K562 (cell line): ENCODE results near the gene ZCCHC24. TPM values are rescaled to one million over a fixed set of nuclear protein-coding genes. Genes with fewer than 3 reads are reported as not detected.

Experiments
- ATAC-seq: fragments of 200-7000 bp; cut with Tn5 transposase; 3 replicates; pipeline ENCODE4 v1.9.1; 2020; ENCODE audit warnings: moderate library complexity
- BruUV-seq: library from RNA; stranded (reverse); fragments of 400-500 nt; replicated peaks from 2 replicates; lab custom pipeline; 2021; lab: Mats Ljungman, UMichigan
- CTCF ChIA-PET: fragments of 300-600 bp; formaldehyde crosslinking; extraction: SDS; loops from one replicate; lab custom pipeline; 2021; ENCODE audit warnings: low intra/inter-chr PET ratio; lab: Yijun Ruan, JAX
- POLR2A ChIA-PET: fragments of 300-600, 350-650 bp; sonication (Branson Sonifier 250); formaldehyde crosslinking; extraction: SDS; loops from one replicate; lab custom pipeline; 2021; ENCODE audit warnings: antibody characterized with exemption, inconsistent platforms; lab: Yijun Ruan, JAX
- DNase-seq, 4 experiments: peaks; one replicate each; pipeline versions ENCODE4 v3.0.0 to v3.0.0-alpha.2; 2011 to 2018; ENCODE audit warnings: low spot score in 3 of 4, mixed read lengths in 3 of 4; ENCODE audit errors: extremely low read depth in 1 of 4
- FAIRE-seq: peaks from 2 replicates; lab custom pipeline; 2011; peaks lifted over from hg19 to GRCh38; lab: Jason Lieb, UNC
- H2AFZ ChIP-seq: 2 replicates; pipeline ENCODE4 v1.6.0; 2011; ENCODE audit warnings: low read depth, low read length, control low read depth, inconsistent platforms
- H3K27ac ChIP-seq: fragments of 200-600 bp; 3 replicates; pipeline ENCODE4 v1.8.0; 2011; ENCODE audit warnings: low read depth, mild to moderate bottlenecking, control low read depth, inconsistent platforms, low read length, moderate library complexity, mixed read lengths; ENCODE audit errors: extremely low read depth
- H3K27me3 ChIP-seq, 2 experiments: fragments of 300-600 bp in 1 of 2; 2 replicates in 1 of 2; 3 replicates in 1 of 2; pipeline versions ENCODE4 v1.6.0 to v1.8.0; 2011; ENCODE audit warnings: inconsistent platforms in 2 of 2, low read length in 2 of 2, mild to moderate bottlenecking in 1 of 2, mixed read lengths in 1 of 2, moderate library complexity in 1 of 2; ENCODE audit not compliant: control insufficient read depth in 2 of 2, insufficient read depth in 2 of 2
- H3K36me3 ChIP-seq: fragments of 300-600 bp; 3 replicates; pipeline ENCODE4 v1.8.0; 2011; ENCODE audit warnings: mild to moderate bottlenecking, low read length, inconsistent platforms; ENCODE audit not compliant: control insufficient read depth, insufficient read depth
- H3K4me1 ChIP-seq, 2 experiments: fragments of 200-600 bp in 1 of 2; replicated peaks in 1 of 2; 2 replicates in 1 of 2; 3 replicates in 1 of 2; pipeline versions ENCODE4 v1.5.1 to v1.8.0; 2011; ENCODE audit warnings: inconsistent platforms in 2 of 2, low read length in 2 of 2, mild to moderate bottlenecking in 1 of 2, mixed read lengths in 1 of 2, moderate library complexity in 1 of 2; ENCODE audit not compliant: control insufficient read depth in 2 of 2, insufficient read depth in 2 of 2
- H3K4me2 ChIP-seq: 2 replicates; pipeline ENCODE4 v1.6.1; 2011; ENCODE audit warnings: low read length, control low read depth, inconsistent platforms, mixed read lengths; ENCODE audit not compliant: insufficient read depth
- H3K4me3 ChIP-seq: fragments of 200-600 bp; sonication (generic), shearing (Covaris generic); 2 replicates; pipeline ENCODE4 v1.5.1; 2016; ENCODE audit warnings: control low read depth, inconsistent platforms
- H3K79me2 ChIP-seq: fragments of 200-600 bp; 3 replicates; pipeline ENCODE4 v1.8.0; 2011; ENCODE audit warnings: low read length, inconsistent platforms; ENCODE audit not compliant: control insufficient read depth, insufficient read depth
- H3K9ac ChIP-seq, 2 experiments: 2 replicates each; pipeline versions ENCODE4 v1.6.0 to v1.6.1; 2011; ENCODE audit warnings: low read depth in 2 of 2, low read length in 2 of 2, control low read depth in 1 of 2, inconsistent platforms in 1 of 2, mild to moderate bottlenecking in 1 of 2, mixed read lengths in 1 of 2; ENCODE audit not compliant: insufficient read depth in 1 of 2
- H3K9me1 ChIP-seq: one replicate; pipeline ENCODE4 v1.6.0; 2011; ENCODE audit warnings: inconsistent platforms, mild to moderate bottlenecking, low read length, moderate library complexity; ENCODE audit not compliant: control insufficient read depth, insufficient read depth
- H3K9me3 ChIP-seq: replicated peaks from 2 replicates; pipeline ENCODE4 v1.5.1; 2011; ENCODE audit warnings: low read depth, low read length, inconsistent platforms; ENCODE audit not compliant: control insufficient read depth, insufficient read depth
- H4K20me1 ChIP-seq: replicated peaks from 2 replicates; pipeline ENCODE4 v1.6.1; 2011; ENCODE audit warnings: low read length, inconsistent platforms, mixed read lengths; ENCODE audit not compliant: control insufficient read depth, insufficient read depth
- BRF1 ChIP-seq: IDR thresholded peaks from 3 replicates; pipeline ENCODE4 v1.6.1; 2011; ENCODE audit warnings: borderline replicate concordance, mild to moderate bottlenecking; ENCODE audit not compliant: insufficient read length; ENCODE audit errors: extremely low read depth
- CHD2 ChIP-seq: IDR thresholded peaks from 2 replicates; pipeline ENCODE4 v1.6.1; 2011; ENCODE audit warnings: low read depth, low read length
- EP400 ChIP-seq: fragments of 450-650 bp; IDR thresholded peaks from 2 replicates; pipeline ENCODE4 v1.6.1; 2017; ENCODE audit warnings: antibody characterized with exemption, mild to moderate bottlenecking, moderate library complexity
- HCFC1 ChIP-seq: IDR thresholded peaks from 2 replicates; pipeline ENCODE4 v1.6.1; 2012; ENCODE audit warnings: low read depth, low read length, improper control_type of control experiment
- HDAC1 ChIP-seq, 2 experiments: fragments of 450-650 bp; IDR thresholded peaks; 2 replicates each; pipeline ENCODE4 v1.6.1; 2016 to 2017; ENCODE audit warnings: inconsistent platforms in 1 of 2, mild to moderate bottlenecking in 1 of 2, moderate library complexity in 1 of 2
- MCM7 ChIP-seq, 2 experiments: fragments of 450-650 bp; IDR thresholded peaks; 2 replicates each; pipeline ENCODE4 v1.6.1; 2016 to 2018
- MXD1 ChIP-seq: fragments of 250-450 bp; sonication (Bioruptor Pico); IDR thresholded peaks from 2 replicates; pipeline ENCODE4 v1.8.0; 2021; ENCODE audit warnings: borderline replicate concordance, mild to moderate bottlenecking, moderate library complexity; ENCODE audit not compliant: poor library complexity, severe bottlenecking
- RB1 ChIP-seq: fragments of 450-650 bp; IDR thresholded peaks from 2 replicates; pipeline ENCODE4 v1.6.1; 2017; ENCODE audit warnings: low read depth, mild to moderate bottlenecking
- SMAD3 ChIP-seq: fragments of 450-650 bp; formaldehyde crosslinking; conservative IDR thresholded peaks from 2 replicates; pipeline ENCODE4 v1.4.0; 2020; ENCODE audit warnings: mild to moderate bottlenecking
- TAF15 ChIP-seq: fragments of 200-400 bp; formaldehyde crosslinking; IDR thresholded peaks from 2 replicates; pipeline ENCODE4 v1.6.1; 2017; ENCODE audit warnings: mild to moderate bottlenecking, low read depth, low read length, moderate library complexity
- TSC22D4 ChIP-seq: fragments of 450-650 bp; IDR thresholded peaks from 2 replicates; pipeline ENCODE4 v1.6.1; 2016; ENCODE audit warnings: missing genetic modification characterization, missing biosample characterization, control low read depth
- USF2 ChIP-seq: sonication (generic); formaldehyde crosslinking; IDR thresholded peaks from 2 replicates; pipeline ENCODE4 v1.5.0; 2020; ENCODE audit warnings: missing genetic modification reagents
- ZBTB17 ChIP-seq: fragments of 450-650 bp; formaldehyde crosslinking; IDR thresholded peaks from 2 replicates; pipeline ENCODE4 v1.4.0; 2020; ENCODE audit warnings: mild to moderate bottlenecking
- ZFP30 ChIP-seq: fragments of 250-450 bp; sonication (Bioruptor Pico); IDR thresholded peaks from 2 replicates; pipeline ENCODE4 v1.8.0; 2022; ENCODE audit warnings: moderate library complexity, mild to moderate bottlenecking, inconsistent platforms, borderline replicate concordance
- ZNF232 ChIP-seq: sonication (generic); formaldehyde crosslinking; IDR thresholded peaks from 2 replicates; pipeline ENCODE4 v1.8.0; 2022; ENCODE audit warnings: mild to moderate bottlenecking, missing genetic modification reagents
- ZNF24 ChIP-seq: fragments of 450-650 bp; IDR thresholded peaks from 2 replicates; pipeline ENCODE4 v1.6.1; 2016
- ZNF518B ChIP-seq: fragments of 250-450 bp; sonication (Bioruptor Pico); IDR thresholded peaks from 2 replicates; pipeline ENCODE4 v1.5.0; 2021; ENCODE audit warnings: mild to moderate bottlenecking, moderate library complexity
- ZNF586 ChIP-seq: fragments of 450-650 bp; formaldehyde crosslinking; conservative IDR thresholded peaks from 2 replicates; pipeline ENCODE4 v1.4.0; 2020; ENCODE audit warnings: mild to moderate bottlenecking, moderate library complexity
- WGBS: fragments of 100-300 bp; shearing (Covaris generic); methylation state at CpG from one replicate; pipeline ENCODE4 v1.1.6; 2016; ENCODE audit warnings: low coverage, mixed read lengths; ENCODE audit not compliant: insufficient coverage; ENCODE audit errors: missing lambda C conversion rate; 5-methylcytosine and 5-hydroxymethylcytosine counted together
- in situ Hi-C: fragments of 300-500 bp; cut with MboI; formaldehyde crosslinking; loops from 4 replicates; pipeline ENCODE4 v1.15.0; 2018; ENCODE audit warnings: inconsistent platforms, mixed read lengths
- intact Hi-C: fragments of 100-400 bp; cut with micrococcal nuclease; formaldehyde crosslinking; loops from 2 replicates; pipeline ENCODE4 v1.14.2; 2022
- polyA plus RNA-seq, 8 experiments: library from polyadenylated mRNA; depleted of rRNA in 4 of 8; stranded (reverse) in 5 of 8; unstranded in 3 of 8; fragments of >200 nt; fragmentation: Nextera tagmentation in 2 of 8; fragmentation: Illumina TruSeq in 1 of 8; extraction: Ambion mirVana in 2 of 8; extraction: Trizol in 1 of 8; gene quantifications; 2 replicates each; pipeline versions ENCODE4 v1.2.1 to v1.2.3, GENCODE V29; 2011 to 2014; ENCODE audit warnings: inconsistent platforms in 1 of 8, missing spikeins in 1 of 8
- total RNA-seq, 7 experiments: library from RNA; depleted of rRNA in 6 of 7; stranded (reverse); fragments of >200 nt in 6 of 7; fragmentation: Illumina TruSeq in 2 of 7; extraction: Trizol in 2 of 7; gene quantifications; 2 replicates each; pipeline versions ENCODE4 v1.2.1 to v1.2.3, GENCODE V29; 2011 to 2021; ENCODE audit warnings: low replicate concordance in 1 of 7
- TF ChIP-seq, protein P1 (sequence below): fragments of 450-650 bp; formaldehyde crosslinking; IDR thresholded peaks from 2 replicates; pipeline ENCODE4 v1.4.0; 2020; ENCODE audit warnings: mild to moderate bottlenecking

The ZCCHC24 gene
- total and polyA plus RNA-seq, 9 of the 15 experiments (the other 6 are each of a cell fraction or from before 2014, with no cell fraction given), result 0.84 to 11.0 (median 4.6) TPM

GRCh38 chr10:79430936-79431335 lies 14.5 kb downstream of the ZCCHC24 start:
- peaks cover 3% of the 10 kb centered on the region for H3K9me1 ChIP-seq
- no peak overlapping the region for H3K27ac ChIP-seq
- H3K4me1 ChIP-seq, result peaks cover 11 to 23% of the 10 kb centered on the region in 2 experiments
- ChIA-PET CTCF (no interaction called here), POLR2A (interaction anchor here (0.5 to 2.3 kb wide), 3 partner anchors 10 to 1037 kb away, joined by 4 to 11 read pairs (median 11); partner anchors contain the start of gene ZCCHC24)
- no peaks in the 10 kb centered on the region for H3K27me3 ChIP-seq
- no peaks in the 10 kb centered on the region for H3K79me2 ChIP-seq
- no peak overlapping the region for H3K9ac ChIP-seq
- WGBS, result 25% methylated on average over 2 of the region's 2 CpGs
- H2AFZ ChIP-seq, result no peak overlapping the region
- H3K36me3 ChIP-seq, result no peaks in the 10 kb centered on the region; the same call in 2 of the 3 replicates
- TF ChIP-seq USF2 (CRISPR knock-in tag) (no peak), EP400 (no peak), TAF15 (no peak), BRF1 (no peak), RB1 (no peak), MCM7 (IDR thresholded peaks at IDR 0.05) (no peak), ZNF518B (CRISPR knock-in tag) (no peak), ZFP30 (CRISPR knock-in tag) (no peak), CHD2 (no peak), MXD1 (CRISPR knock-in tag) (no peak), ZNF586 (CRISPR knock-in tag) (no peak), ZNF24 (no peak), TSC22D4 (tag) (no peak), SMAD3 (no peak), HDAC1 (IDR thresholded peaks at IDR 0.05) (no peak), ZNF232 (CRISPR knock-in tag) (no peak), ZBTB17 (CRISPR knock-in tag) (no peak), HCFC1 (no peak)
- TF ChIP-seq, protein P1, sequence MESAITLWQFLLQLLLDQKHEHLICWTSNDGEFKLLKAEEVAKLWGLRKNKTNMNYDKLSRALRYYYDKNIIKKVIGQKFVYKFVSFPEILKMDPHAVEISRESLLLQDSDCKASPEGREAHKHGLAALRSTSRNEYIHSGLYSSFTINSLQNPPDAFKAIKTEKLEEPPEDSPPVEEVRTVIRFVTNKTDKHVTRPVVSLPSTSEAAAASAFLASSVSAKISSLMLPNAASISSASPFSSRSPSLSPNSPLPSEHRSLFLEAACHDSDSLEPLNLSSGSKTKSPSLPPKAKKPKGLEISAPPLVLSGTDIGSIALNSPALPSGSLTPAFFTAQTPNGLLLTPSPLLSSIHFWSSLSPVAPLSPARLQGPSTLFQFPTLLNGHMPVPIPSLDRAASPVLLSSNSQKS (CRISPR knock-in tag), result no peak
- in situ Hi-C loops, result no loop called here
- no peaks in the 10 kb centered on the region for H3K9me3 ChIP-seq
- intact Hi-C loops, result no loop called here
- H3K4me3 ChIP-seq, result no peak overlapping the region
- no peak for ATAC-seq
- H4K20me1 ChIP-seq, result peaks cover 8% of the 10 kb centered on the region; the same call in 1 of the 2 replicates
- no peak for FAIRE-seq
- no peak for DNase-seq
- H3K4me2 ChIP-seq, result no peak overlapping the region
- BruUV-seq, result no TSS peak
